ENCODE results near the gene PNKD.

Gene PNKD

DNA sequence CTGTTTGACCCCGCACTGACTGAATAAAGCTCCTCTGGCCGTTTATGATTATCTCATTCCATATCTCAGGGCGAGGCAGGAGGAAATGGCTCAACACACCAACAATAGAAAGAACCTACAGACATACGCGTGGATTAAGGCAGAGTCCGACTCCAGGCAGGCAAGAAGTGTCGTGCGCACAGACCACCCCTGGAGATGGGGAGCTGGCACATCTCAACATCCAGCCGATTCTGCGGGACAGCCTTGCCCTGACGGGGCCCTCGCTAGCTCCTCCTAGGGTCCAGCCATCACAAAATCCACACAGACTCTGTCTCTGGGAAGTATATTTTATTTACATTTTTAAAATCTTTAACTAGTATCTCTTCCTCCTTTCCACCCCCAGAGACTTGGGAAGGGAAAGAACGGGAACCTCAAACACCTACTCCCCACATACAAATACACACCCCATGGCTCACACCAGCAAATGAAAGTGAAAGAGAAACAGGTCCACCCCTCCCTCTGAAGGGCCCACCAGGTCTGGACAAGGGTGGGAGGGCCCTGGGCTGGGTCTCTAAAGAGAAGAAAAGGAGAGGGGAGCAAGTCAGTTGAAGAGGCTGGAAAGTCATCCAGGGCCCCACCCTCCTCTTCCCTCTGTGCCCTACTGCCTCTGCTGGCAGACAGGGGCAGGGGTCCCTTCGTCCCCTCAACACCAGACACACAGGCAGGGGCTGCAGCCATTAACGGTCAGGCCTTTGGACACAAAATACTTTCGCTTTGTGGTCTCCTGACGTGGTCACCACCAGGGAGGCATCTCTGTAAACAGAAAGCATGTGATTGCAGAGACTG lies 6.3 kb upstream of the PNKD start:
- Histone ChIP-seq H3K27me3 (no peaks in the 10 kb centered on the region), H3K36me3 (peaks cover 49 to 66% (median 59%) of the 10 kb centered on the region in 11 experiments), H4K20me1 (peaks cover 0 to 70% (median 34%) of the 10 kb centered on the region in 11 experiments; a peak in 17 of 22 replicates), H3K4me1 (peaks cover 49 to 93% (median 78%) of the 10 kb centered on the region in 10 experiments), H3K4me2 (peak overlapping the region in 10 of 11 experiments; percentile 31 to 98 (median 88); a peak in 18 of 22 replicates), H3K27ac (peak overlapping the region in 10 of 11 experiments; percentile 10 to 89 (median 80); a peak in 17 of 22 replicates), H3K9ac (peak overlapping the region in 10 of 11 experiments; percentile 33 to 76 (median 52); a peak in 16 of 22 replicates), H3K4me3 (no peak overlapping the region), H3K9me3 (replicated peaks in 1 of 11) (no peaks in the 10 kb centered on the region)
- no peak for TF ChIP-seq Cebpa-rat (IDR thresholded peaks at IDR 0.05)

- H3K36me3 ChIP-seq, result peaks cover 49 to 67% (median 59%) of the 10 kb centered on the region in 11 experiments
- no peaks in the 10 kb centered on the region for H3K9me3 ChIP-seq (replicated peaks in 1 of 11)
- no peak overlapping the region for H3K4me3 ChIP-seq
- H3K27ac ChIP-seq, result peak overlapping the region in 10 of 11 experiments; percentile 10 to 89 (median 80); a peak in 16 of 22 replicates
- no peak for TF ChIP-seq Cebpa-rat (IDR thresholded peaks at IDR 0.05)
- peaks cover 44 to 87% (median 72%) of the 10 kb centered on the region in 10 experiments for H3K4me1 ChIP-seq
- no peaks in the 10 kb centered on the region for H3K27me3 ChIP-seq
- peaks cover 0 to 76% (median 34%) of the 10 kb centered on the region in 11 experiments; a peak in 17 of 22 replicates for H4K20me1 ChIP-seq
- H3K9ac ChIP-seq, result peak overlapping the region; percentile 4 to 76 (median 48); a peak in 16 of 22 replicates
- H3K4me2 ChIP-seq, result peak overlapping the region in 10 of 11 experiments; percentile 31 to 98 (median 88); a peak in 18 of 22 replicates
Observed at GRCh38 chr2:218264773-218265561, 5.4 kb upstream of the PNKD start.

DNA sequence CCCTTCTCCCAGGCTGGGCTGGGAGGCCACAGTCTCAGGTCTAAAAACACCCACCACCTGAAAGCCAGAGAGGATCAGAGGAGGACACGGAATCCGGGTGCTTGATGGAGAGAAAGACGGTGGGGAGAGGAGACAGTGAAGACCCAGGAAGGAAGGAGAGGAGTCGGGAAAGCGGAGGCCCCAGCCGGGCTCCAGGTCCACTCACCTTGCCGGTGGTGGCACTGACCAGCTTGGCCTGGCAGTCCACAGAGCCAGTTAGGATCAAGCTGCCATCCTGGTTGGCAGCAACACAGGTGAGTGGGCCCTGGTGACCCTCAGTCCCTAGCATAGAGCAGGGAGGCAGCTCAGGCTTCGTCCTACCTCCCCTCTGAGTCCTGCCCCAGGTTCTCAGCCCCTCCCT lies 4.7 kb upstream of the PNKD start:
- H3K9ac ChIP-seq, result peak overlapping the region in 8 of 11 experiments; percentile 5 to 62 (median 28); a peak in 7 of 22 replicates
- H3K27ac ChIP-seq, result peak overlapping the region in 4 of 11 experiments; percentile 15 to 82 (median 56); a peak in 4 of 22 replicates
- H4K20me1 ChIP-seq, result peaks cover 0 to 76% (median 34%) of the 10 kb centered on the region in 11 experiments; a peak in 17 of 22 replicates
- no peak overlapping the region for H3K4me3 ChIP-seq
- H3K4me2 ChIP-seq, result no peak overlapping the region; a peak in 1 of 22 replicates
- peaks cover 44 to 80% (median 67%) of the 10 kb centered on the region in 10 experiments for H3K4me1 ChIP-seq
- H3K36me3 ChIP-seq, result peaks cover 49 to 67% (median 59%) of the 10 kb centered on the region in 11 experiments
- TF ChIP-seq Cebpa-rat (IDR thresholded peaks at IDR 0.05), result no peak
- H3K9me3 ChIP-seq (replicated peaks in 1 of 11), result no peaks in the 10 kb centered on the region
- H3K27me3 ChIP-seq, result no peaks in the 10 kb centered on the region

GRCh38 chr2:218266316-218266979 lies 3.9 kb upstream of the PNKD start:
- Histone ChIP-seq H3K9me3 (replicated peaks in 1 of 11) (no peaks in the 10 kb centered on the region), H3K27me3 (no peaks in the 10 kb centered on the region), H3K4me3 (no peak overlapping the region), H3K9ac (peak overlapping the region in 3 of 11 experiments; percentile 23 to 62 (median 55); a peak in 3 of 22 replicates), H3K4me1 (peaks cover 44 to 78% (median 66%) of the 10 kb centered on the region in 10 experiments), H3K27ac (no peak overlapping the region; a peak in 1 of 22 replicates), H3K36me3 (peaks cover 49 to 67% (median 59%) of the 10 kb centered on the region in 11 experiments), H4K20me1 (peaks cover 0 to 76% (median 34%) of the 10 kb centered on the region in 11 experiments; a peak in 17 of 22 replicates), H3K4me2 (no peak overlapping the region; a peak in 1 of 22 replicates)
- no peak for TF ChIP-seq Cebpa-rat (IDR thresholded peaks at IDR 0.05)

- no peak for TF ChIP-seq Cebpa-rat (IDR thresholded peaks at IDR 0.05)
- Histone ChIP-seq H3K36me3 (peaks cover 49 to 73% (median 59%) of the 10 kb centered on the region in 11 experiments), H4K20me1 (peaks cover 3 to 75% (median 38%) of the 10 kb centered on the region in 11 experiments; a peak in 18 of 22 replicates), H3K27ac (no peak overlapping the region), H3K9me3 (replicated peaks in 1 of 11) (no peaks in the 10 kb centered on the region), H3K27me3 (no peaks in the 10 kb centered on the region), H3K4me3 (no peak overlapping the region), H3K9ac (peak overlapping the region in 3 of 11 experiments; percentile 9 to 42 (median 23); a peak in 2 of 22 replicates), H3K4me2 (peak overlapping the region in 1 of 11 experiments; percentile 90; a peak in 2 of 22 replicates), H3K4me1 (peaks cover 44 to 78% (median 66%) of the 10 kb centered on the region in 10 experiments)
Observed at GRCh38 chr2:218267259-218267658, 3.1 kb upstream of the PNKD start.

- no peaks in the 10 kb centered on the region for H3K27me3 ChIP-seq
- H3K4me1 ChIP-seq, result peaks cover 37 to 76% (median 48%) of the 10 kb centered on the region in 10 experiments
- H3K4me2 ChIP-seq, result peak overlapping the region; percentile 87 to 100 (median 96)
- H3K9me3 ChIP-seq (replicated peaks in 1 of 11), result no peaks in the 10 kb centered on the region
- peaks cover 7 to 66% (median 33%) of the 10 kb centered on the region in 11 experiments; a peak in 17 of 22 replicates for H4K20me1 ChIP-seq
- peak overlapping the region; percentile 74 to 97 (median 83) for H3K9ac ChIP-seq
- no peak for TF ChIP-seq Cebpa-rat (IDR thresholded peaks at IDR 0.05)
- peaks cover 43 to 66% (median 49%) of the 10 kb centered on the region in 11 experiments for H3K36me3 ChIP-seq
- H3K4me3 ChIP-seq, result peak overlapping the region; percentile 76 to 95 (median 91)
- peak overlapping the region; percentile 7 to 83 (median 75); a peak in 19 of 22 replicates for H3K27ac ChIP-seq
Observed at GRCh38 chr2:218270721-218271486, 585 bp downstream of the PNKD start.

DNA sequence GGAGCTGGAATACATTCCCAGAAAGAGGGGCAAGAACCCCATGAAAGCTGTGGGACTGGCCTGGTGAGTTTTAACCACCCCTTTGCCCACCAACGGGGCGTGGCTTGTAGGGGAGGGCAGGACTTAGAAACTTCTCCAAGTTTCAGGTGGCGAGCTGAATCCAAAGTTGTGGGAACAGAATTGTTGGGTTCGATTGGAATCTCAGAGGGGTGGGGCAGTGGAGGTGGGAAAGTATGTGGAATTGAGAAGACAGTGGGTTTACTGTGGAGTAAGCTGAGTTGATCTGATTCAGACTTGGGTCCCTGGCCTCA lies 1.1 kb downstream of the PNKD start:
- peak overlapping the region in 9 of 11 experiments; percentile 10 to 83 (median 76); a peak in 15 of 22 replicates for H3K27ac ChIP-seq
- H3K36me3 ChIP-seq, result peaks cover 43 to 66% (median 49%) of the 10 kb centered on the region in 11 experiments
- peaks cover 7 to 68% (median 37%) of the 10 kb centered on the region in 11 experiments; a peak in 18 of 22 replicates for H4K20me1 ChIP-seq
- peak overlapping the region; percentile 76 to 95 (median 91) for H3K4me3 ChIP-seq
- TF ChIP-seq Cebpa-rat (IDR thresholded peaks at IDR 0.05), result no peak
- H3K4me1 ChIP-seq, result peaks cover 37 to 76% (median 47%) of the 10 kb centered on the region in 10 experiments
- no peaks in the 10 kb centered on the region for H3K9me3 ChIP-seq (replicated peaks in 1 of 11)
- peak overlapping the region; percentile 74 to 97 (median 83); a peak in 21 of 22 replicates for H3K9ac ChIP-seq
- peak overlapping the region; percentile 87 to 100 (median 96) for H3K4me2 ChIP-seq
- H3K27me3 ChIP-seq, result no peaks in the 10 kb centered on the region
